BLaER1 (cell line): ENCODE measurements around the gene BTBD9.

Experiments
- H3K27ac ChIP-seq: shearing (Covaris generic); formaldehyde crosslinking; 2 replicates; pipeline ENCODE4 v1.8.1; 2022
- H3K27me3 ChIP-seq: shearing (Covaris generic); formaldehyde crosslinking; 2 replicates; pipeline ENCODE4 v1.8.1; 2022
- H3K36me3 ChIP-seq: shearing (Covaris generic); formaldehyde crosslinking; 2 replicates; pipeline ENCODE4 v1.8.1; 2022
- H3K4me1 ChIP-seq: shearing (Covaris generic); formaldehyde crosslinking; 2 replicates; pipeline ENCODE4 v1.8.1; 2022
- H3K4me2 ChIP-seq: shearing (Covaris generic); formaldehyde crosslinking; 2 replicates; pipeline ENCODE4 v1.8.1; 2022
- H3K4me3 ChIP-seq: shearing (Covaris generic); formaldehyde crosslinking; 2 replicates; pipeline ENCODE4 v1.8.1; 2022
- H3K9ac ChIP-seq: shearing (Covaris generic); formaldehyde crosslinking; 2 replicates; pipeline ENCODE4 v1.8.1; 2022
- H3K9me3 ChIP-seq: shearing (Covaris generic); formaldehyde crosslinking; 2 replicates; pipeline ENCODE4 v1.8.1; 2022
- H4K20me1 ChIP-seq: shearing (Covaris generic); formaldehyde crosslinking; 2 replicates; pipeline ENCODE4 v1.8.1; 2022
- Cebpa-rat ChIP-seq: shearing (Covaris generic); IDR thresholded peaks from 2 replicates; pipeline ENCODE4 v1.8.1; 2022

Gene BTBD9

DNA sequence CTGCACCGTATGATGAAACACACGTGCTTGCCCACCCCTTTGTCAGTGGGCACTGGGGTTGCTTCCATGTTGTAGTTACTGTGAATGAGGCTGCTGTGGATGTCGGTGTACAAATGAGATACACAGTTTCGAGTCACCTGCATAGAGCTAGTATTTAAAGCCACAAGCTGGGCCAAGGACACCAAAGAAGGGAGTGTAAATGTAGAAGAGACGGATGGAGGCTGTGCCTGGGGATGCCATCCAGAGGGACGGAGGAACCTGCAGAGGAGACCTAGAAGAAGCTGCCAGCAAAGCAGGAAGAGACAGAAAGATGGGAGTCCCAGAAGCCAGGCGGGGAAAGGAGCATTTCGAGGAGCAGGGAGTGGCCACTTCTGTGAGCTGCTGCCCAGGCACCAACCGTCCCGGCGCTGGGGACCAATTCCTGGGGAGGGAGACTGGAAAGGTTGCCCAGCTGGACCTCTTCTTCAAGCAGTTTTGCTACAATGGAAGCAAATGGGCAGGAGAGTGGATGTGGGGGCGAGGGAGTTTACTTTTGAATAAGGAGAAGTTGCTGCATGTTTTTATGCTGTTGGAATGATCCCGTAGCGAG, 480.9 kb downstream of the BTBD9 start:
- Histone ChIP-seq H3K27me3 (no peaks in the 10 kb centered on the region), H3K9ac (no peak overlapping the region), H3K9me3 (no peaks in the 10 kb centered on the region), H3K4me2 (no peak overlapping the region), H3K27ac (no peak overlapping the region), H3K4me1 (peaks cover 20% of the 10 kb centered on the region), H3K36me3 (peaks cover 27% of the 10 kb centered on the region), H4K20me1 (peaks cover 28% of the 10 kb centered on the region), H3K4me3 (no peak overlapping the region)
- TF ChIP-seq Cebpa-rat: no peak

- Histone ChIP-seq H3K4me2 (no peak overlapping the region), H3K9me3 (no peaks in the 10 kb centered on the region), H3K4me1 (peaks cover 29% of the 10 kb centered on the region), H4K20me1 (peaks cover 38% of the 10 kb centered on the region), H3K27ac (no peak overlapping the region), H3K27me3 (no peaks in the 10 kb centered on the region), H3K36me3 (peaks cover 27% of the 10 kb centered on the region), H3K9ac (no peak overlapping the region), H3K4me3 (no peak overlapping the region)
- TF ChIP-seq Cebpa-rat: no peak
Measured at GRCh38 chr6:38157905-38158304, 481.8 kb downstream of the BTBD9 start.

DNA sequence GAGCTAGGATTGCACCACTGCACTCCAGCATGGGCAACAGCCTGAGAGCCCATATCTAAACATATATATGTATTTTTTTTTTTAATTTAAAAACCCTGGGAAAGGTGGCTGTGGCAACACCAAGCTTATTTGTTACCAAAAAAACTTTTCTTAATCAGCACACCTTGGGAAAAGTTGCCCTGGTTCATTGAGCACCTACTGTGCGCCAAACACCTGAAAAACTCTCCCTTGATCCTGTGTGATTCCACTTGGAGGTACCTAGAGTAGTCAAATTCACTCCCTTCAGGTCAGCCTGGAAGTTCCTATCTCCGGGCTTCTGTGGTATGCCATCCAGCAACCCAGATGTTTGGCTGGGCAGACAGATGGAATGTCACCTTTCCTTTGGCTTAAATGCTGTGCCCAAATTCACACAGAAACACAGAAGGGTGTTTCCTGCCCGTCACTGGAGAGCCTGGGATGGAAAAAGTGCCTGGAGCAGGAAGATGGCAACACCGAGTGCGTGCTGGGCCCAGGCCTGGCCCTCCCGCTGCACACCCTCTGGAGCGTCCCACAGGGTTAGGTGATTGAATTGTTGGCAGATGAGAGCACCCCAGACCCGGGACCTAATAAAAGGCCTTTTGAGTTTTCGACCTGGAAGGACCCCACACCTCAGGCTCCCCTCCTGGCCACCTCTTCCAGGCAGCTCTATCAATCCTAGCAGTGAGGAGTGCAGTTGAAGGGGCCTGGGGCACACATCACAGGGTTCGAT, 482.7 kb downstream of the BTBD9 start:
- H4K20me1 ChIP-seq: peaks cover 43% of the 10 kb centered on the region
- no peak overlapping the region for H3K4me2 ChIP-seq
- no peak overlapping the region for H3K27ac ChIP-seq
- H3K27me3 ChIP-seq: no peaks in the 10 kb centered on the region
- no peaks in the 10 kb centered on the region for H3K9me3 ChIP-seq
- peaks cover 34% of the 10 kb centered on the region for H3K36me3 ChIP-seq
- no peak overlapping the region for H3K4me3 ChIP-seq
- no peak overlapping the region for H3K9ac ChIP-seq
- H3K4me1 ChIP-seq: peaks cover 38% of the 10 kb centered on the region
- no peak for TF ChIP-seq Cebpa-rat

- peak overlapping the region; percentile 84 for H3K4me2 ChIP-seq
- no peak for TF ChIP-seq Cebpa-rat
- no peak overlapping the region; the same call in 1 of the 2 replicates for H3K9ac ChIP-seq
- peak overlapping the region; percentile 77 for H3K27ac ChIP-seq
- peaks cover 39% of the 10 kb centered on the region for H3K36me3 ChIP-seq
- H3K4me1 ChIP-seq: peaks cover 42% of the 10 kb centered on the region
- no peaks in the 10 kb centered on the region for H3K27me3 ChIP-seq
- no peaks in the 10 kb centered on the region for H3K9me3 ChIP-seq
- H4K20me1 ChIP-seq: peaks cover 45% of the 10 kb centered on the region
- H3K4me3 ChIP-seq: no peak overlapping the region
Measured at GRCh38 chr6:38155621-38156204, 484.0 kb downstream of the BTBD9 start.

- no peaks in the 10 kb centered on the region for H3K27me3 ChIP-seq
- no peaks in the 10 kb centered on the region for H3K9me3 ChIP-seq
- H3K4me3 ChIP-seq: no peak overlapping the region
- peak overlapping the region; percentile 58; the same call in 1 of the 2 replicates for H3K9ac ChIP-seq
- H3K36me3 ChIP-seq: peaks cover 42% of the 10 kb centered on the region
- 0 out of 2 replicates have a peak, but pooled peaks have one; percentile 9 for TF ChIP-seq Cebpa-rat
- H3K4me1 ChIP-seq: peaks cover 42% of the 10 kb centered on the region
- peak overlapping the region; percentile 84 for H3K4me2 ChIP-seq
- H3K27ac ChIP-seq: peak overlapping the region; percentile 77
- peaks cover 51% of the 10 kb centered on the region for H4K20me1 ChIP-seq
Measured at GRCh38 chr6:38155144-38155543, 484.6 kb downstream of the BTBD9 start.

DNA sequence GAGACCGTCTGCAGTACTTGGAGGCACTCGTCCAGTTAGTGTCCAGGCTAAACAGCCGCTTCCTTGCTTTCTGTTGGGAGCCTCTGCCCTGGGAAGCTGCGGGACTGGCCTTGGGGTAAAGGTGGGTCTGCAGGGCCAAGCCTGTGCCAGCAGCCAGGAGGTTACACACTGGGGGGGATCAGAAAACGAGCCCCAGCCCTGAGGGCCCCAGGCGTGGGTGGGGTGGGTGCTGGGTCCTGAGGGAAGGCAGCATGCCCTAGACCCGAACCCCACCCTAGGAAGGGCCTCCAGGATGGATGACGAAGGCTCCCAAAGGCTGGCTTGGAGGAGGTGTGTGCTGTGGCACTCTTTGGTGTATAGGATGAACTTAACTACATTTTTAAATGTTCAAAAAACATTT, 485.0 kb downstream of the BTBD9 start:
- peaks cover 42% of the 10 kb centered on the region for H3K4me1 ChIP-seq
- H3K36me3 ChIP-seq: peaks cover 45% of the 10 kb centered on the region
- no peaks in the 10 kb centered on the region for H3K9me3 ChIP-seq
- H3K9ac ChIP-seq: peak overlapping the region; percentile 58; the same call in 1 of the 2 replicates
- H3K4me2 ChIP-seq: peak overlapping the region; percentile 84
- H3K27ac ChIP-seq: peak overlapping the region; percentile 77
- no peaks in the 10 kb centered on the region for H3K27me3 ChIP-seq
- H3K4me3 ChIP-seq: no peak overlapping the region
- no peak for TF ChIP-seq Cebpa-rat
- peaks cover 55% of the 10 kb centered on the region for H4K20me1 ChIP-seq

GRCh38 chr6:38153798-38154345, 485.9 kb downstream of the BTBD9 start:
- H3K27me3 ChIP-seq: no peaks in the 10 kb centered on the region
- peak overlapping the region; percentile 84 for H3K4me2 ChIP-seq
- peak overlapping the region; percentile 41; the same call in 1 of the 2 replicates for H3K4me3 ChIP-seq
- peaks cover 42% of the 10 kb centered on the region for H3K4me1 ChIP-seq
- no peak for TF ChIP-seq Cebpa-rat
- H3K9me3 ChIP-seq: no peaks in the 10 kb centered on the region
- peaks cover 49% of the 10 kb centered on the region for H3K36me3 ChIP-seq
- H3K27ac ChIP-seq: peak overlapping the region; percentile 62
- peaks cover 64% of the 10 kb centered on the region for H4K20me1 ChIP-seq
- H3K9ac ChIP-seq: peak overlapping the region; percentile 27; the same call in 1 of the 2 replicates

DNA sequence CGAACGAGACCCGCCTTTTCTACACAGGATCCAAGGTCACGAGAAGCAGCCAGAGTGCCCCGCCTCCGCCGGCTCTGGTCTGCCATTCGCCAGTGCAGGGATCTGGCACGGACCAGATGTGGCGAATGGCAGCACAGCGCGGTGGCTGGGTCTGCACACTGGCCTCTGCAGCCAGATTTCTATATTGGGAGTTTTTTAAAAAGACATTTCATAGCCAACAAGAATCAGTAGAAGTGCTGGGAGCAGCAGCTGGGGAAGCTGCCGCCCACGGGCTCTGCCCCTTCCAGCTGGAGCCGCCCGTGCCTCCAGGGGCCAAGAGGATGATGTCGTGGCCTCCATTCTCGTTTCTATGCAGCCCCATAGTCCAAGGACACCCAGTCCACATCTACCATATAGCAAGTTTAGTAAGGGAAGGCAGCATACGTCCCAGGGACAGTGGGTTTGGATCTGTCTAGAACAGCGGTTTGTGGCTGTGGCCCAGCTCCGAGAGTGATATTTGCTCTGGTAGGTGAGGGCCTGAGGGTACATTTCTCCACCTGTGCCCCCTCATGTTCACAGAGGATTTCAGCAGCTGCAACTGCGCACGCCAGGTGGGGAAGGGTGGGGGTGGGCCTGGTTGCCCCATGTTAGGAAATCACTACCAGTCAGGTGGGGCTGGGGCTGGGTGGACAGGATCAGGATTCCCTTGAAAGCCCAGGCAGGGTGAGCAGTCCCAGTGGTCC, 486.5 kb downstream of the BTBD9 start:
- H4K20me1 ChIP-seq: peaks cover 70% of the 10 kb centered on the region

GRCh38 chr6:38152620-38153019, 487.1 kb downstream of the BTBD9 start:
- Histone ChIP-seq H3K27ac (no peak overlapping the region), H3K4me1 (peaks cover 42% of the 10 kb centered on the region), H4K20me1 (peaks cover 76% of the 10 kb centered on the region), H3K9me3 (no peaks in the 10 kb centered on the region), H3K9ac (no peak overlapping the region), H3K27me3 (no peaks in the 10 kb centered on the region), H3K4me3 (no peak overlapping the region), H3K36me3 (peaks cover 55% of the 10 kb centered on the region), H3K4me2 (peak overlapping the region; percentile 84)
- no peak for TF ChIP-seq Cebpa-rat

More for the DNA sequence above, 486.5 kb downstream of the BTBD9 start:
- peak overlapping the region; percentile 27; the same call in 1 of the 2 replicates for H3K9ac ChIP-seq
- H3K4me2 ChIP-seq: peak overlapping the region; percentile 84
- H3K4me3 ChIP-seq: peak overlapping the region; percentile 41; the same call in 1 of the 2 replicates
- peaks cover 56% of the 10 kb centered on the region for H3K36me3 ChIP-seq
- no peaks in the 10 kb centered on the region for H3K27me3 ChIP-seq
- H3K4me1 ChIP-seq: peaks cover 42% of the 10 kb centered on the region
- no peaks in the 10 kb centered on the region for H3K9me3 ChIP-seq
- no peak for TF ChIP-seq Cebpa-rat
- H3K27ac ChIP-seq: peak overlapping the region; percentile 62
